ENCODE data around the gene ATP10B.
"Not testable (repeated sequence)": the region's sequence is repeated elsewhere in the genome, so short reads cannot be mapped to it uniquely, and the experiment has no call there.

The ATP10B gene

GRCh38 chr5:160852049-160852448 lies at the start of gene ATP10B:
Gene ATP10B, minus strand, starts transcription at chr5:160852211. Its CDS starts 164,137 bp downstream, at chr5:160688074.
- no peak for DNase-seq (ENCODE audit: low read depth)

GRCh38 chr5:160901656-160902055 lies 49.6 kb upstream of the ATP10B start:
- DNase-seq (ENCODE audit: low read depth): no peak

DNA sequence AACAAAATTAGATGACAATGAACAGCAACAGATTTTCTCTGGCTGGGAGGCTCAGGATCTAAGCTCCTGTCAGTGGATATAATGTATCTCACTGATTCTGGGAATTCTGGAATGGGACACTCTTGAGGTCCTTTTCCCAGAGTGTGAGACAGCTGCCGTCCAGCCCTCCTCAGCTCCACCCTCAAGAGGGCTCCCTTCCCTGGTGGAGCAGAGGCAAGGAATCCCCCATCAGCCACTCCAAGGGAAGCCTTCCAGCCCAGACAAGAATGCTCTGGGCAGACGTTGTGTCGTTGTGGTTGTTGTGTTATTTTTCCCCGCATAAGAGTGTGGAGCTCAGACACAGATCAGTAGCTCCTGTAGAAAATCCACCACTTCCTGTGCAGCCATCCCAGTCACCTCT lies 47.7 kb upstream of the ATP10B start:
- DNase-seq (ENCODE audit: low read depth): no peak

DNA sequence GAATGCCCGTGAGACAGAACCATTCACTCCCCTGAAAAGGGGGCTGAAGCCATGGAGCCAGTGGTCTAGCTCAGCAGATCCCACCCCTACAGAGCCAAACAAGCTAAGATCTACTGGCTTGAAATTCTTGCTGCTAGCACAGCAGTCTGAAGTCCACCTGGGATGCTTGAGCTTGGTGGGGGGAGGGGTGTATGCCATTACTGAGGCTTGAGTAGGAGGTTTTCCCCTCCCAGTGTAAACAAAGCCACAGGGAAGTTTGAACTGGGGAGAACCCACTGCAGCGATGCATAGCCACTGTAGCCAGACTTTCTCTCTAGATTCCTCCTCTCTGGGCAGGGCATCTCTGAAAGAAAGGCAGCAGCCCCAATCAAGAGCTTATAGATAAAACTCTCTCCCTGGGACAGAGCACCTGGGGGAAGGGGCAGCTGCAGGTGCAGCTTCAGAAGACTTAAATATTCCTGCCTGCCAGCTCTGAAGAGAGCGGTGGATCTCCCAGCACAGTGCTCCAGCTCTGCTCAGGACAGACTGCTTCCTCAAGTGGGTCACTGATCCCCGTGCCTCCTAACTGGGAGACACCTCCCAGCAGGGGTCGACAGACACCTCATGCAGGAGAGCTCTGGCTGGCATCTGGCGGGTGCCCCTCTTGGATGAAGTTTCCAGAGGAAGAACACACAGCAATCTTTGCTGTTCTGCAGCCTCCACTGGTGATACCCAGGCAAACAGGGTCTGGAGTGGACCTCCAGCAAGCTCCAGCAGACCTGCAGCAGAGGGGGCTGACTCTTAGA lies 41.4 kb upstream of the ATP10B start:
- DNase-seq (ENCODE audit: low read depth): not testable (repeated sequence)

GRCh38 chr5:160887780-160888179 lies 35.8 kb upstream of the ATP10B start:
- DNase-seq (ENCODE audit: low read depth): no peak

GRCh38 chr5:160873560-160874200 lies 21.7 kb upstream of the ATP10B start:
- not testable (repeated sequence) for DNase-seq (ENCODE audit: low read depth)

- no peak for DNase-seq (ENCODE audit: low read depth)
Measured at GRCh38 chr5:160869989-160870521, 18.0 kb upstream of the ATP10B start.

- no peak for DNase-seq (ENCODE audit: low read depth)
Measured at GRCh38 chr5:160867976-160868375, 16.0 kb upstream of the ATP10B start.

GRCh38 chr5:160851451-160851850 lies 560 bp downstream of the ATP10B start:
- no peak for DNase-seq (ENCODE audit: low read depth)

- no peak for DNase-seq (ENCODE audit: low read depth)
Measured at GRCh38 chr5:160850421-160850820, 1.6 kb downstream of the ATP10B start.

DNA sequence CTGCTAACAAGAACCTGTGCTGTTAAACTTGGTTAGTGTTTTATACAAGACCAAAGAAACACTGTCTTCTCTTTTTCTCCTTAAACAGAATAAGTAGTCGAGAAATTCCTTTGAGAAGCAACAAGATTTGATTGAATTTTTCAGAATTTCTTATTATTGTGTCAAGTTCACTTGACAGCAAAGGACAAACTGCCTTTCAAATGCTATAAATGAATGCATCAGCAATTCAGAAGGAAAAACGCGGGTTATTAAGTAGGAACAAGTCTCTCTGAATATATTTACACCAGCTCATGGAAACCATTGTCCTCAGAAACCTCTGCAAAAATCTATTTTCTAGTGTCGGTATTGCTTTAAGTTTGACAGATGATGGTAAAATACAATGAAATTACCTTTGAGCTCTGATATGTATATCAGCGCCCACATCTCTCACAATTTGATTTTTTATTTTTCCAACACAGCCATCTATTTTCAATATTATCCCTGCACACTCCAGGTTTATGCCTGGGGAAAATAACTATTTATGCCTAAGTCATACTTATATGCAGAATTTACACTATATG lies 4.4 kb downstream of the ATP10B start:
- DNase-seq (ENCODE audit: low read depth): no peak

- DNase-seq (ENCODE audit: low read depth): no peak
Measured at GRCh38 chr5:160846642-160847041, 5.4 kb downstream of the ATP10B start.

DNA sequence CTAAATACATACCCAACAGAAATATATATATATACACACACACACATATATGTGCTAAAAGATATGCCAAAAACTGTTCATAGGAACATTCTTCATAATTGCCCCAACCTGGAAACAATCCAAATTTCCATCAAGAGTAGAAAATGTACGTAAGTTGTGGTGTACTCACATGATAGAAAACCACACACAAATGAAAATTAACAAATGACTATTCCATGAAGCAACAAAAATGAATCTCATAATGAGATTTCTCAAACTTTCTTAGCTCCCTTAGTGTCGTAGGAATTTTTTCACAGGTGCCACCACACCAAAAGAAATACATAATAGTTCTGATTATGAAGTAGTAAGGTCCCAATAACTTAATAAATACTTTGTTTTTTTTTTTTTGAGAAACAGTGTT lies 7.8 kb downstream of the ATP10B start:
- no peak for DNase-seq (ENCODE audit: low read depth)

DNA sequence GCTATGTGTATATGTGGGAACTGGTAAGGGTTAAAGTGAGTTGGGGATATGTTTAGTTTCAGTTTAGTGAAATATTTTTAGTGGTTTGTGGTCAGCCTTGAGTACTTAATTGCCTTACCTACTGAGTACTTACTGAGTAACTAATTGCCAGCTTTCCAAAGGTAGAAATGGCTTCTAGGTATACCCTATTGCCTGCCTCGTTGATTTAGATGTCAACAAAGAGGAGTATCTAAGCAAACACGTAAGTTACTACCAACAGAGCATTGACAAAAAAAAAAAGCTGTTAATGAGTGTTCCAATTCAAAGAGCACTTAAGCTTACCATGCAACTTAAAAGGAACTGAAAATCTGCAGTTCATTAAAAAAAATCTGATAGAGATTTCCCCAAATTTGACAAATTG lies 8.8 kb downstream of the ATP10B start:
- DNase-seq (ENCODE audit: low read depth): no peak

GRCh38 chr5:160837749-160838593 lies 14.0 kb downstream of the ATP10B start:
- no peak for DNase-seq (ENCODE audit: low read depth)

DNA sequence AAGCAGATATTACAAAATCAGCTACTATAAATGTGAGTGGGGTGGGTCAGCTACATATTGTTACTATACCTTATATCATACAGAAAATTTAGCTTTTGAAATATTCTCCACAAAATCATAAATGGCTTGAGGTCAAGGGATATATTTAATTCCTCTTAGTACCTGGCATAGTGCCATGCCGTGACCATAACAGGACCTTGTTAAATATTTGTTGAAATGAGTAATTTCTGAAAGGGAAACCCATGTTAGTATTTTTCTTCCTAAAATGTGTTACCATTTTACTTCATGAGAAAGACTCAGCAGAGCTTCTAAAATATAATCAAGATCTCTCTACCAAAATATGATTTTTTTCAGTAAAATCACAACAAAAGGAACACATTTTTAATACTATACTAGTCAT lies 14.8 kb downstream of the ATP10B start:
- DNase-seq (ENCODE audit: low read depth): no peak

DNA sequence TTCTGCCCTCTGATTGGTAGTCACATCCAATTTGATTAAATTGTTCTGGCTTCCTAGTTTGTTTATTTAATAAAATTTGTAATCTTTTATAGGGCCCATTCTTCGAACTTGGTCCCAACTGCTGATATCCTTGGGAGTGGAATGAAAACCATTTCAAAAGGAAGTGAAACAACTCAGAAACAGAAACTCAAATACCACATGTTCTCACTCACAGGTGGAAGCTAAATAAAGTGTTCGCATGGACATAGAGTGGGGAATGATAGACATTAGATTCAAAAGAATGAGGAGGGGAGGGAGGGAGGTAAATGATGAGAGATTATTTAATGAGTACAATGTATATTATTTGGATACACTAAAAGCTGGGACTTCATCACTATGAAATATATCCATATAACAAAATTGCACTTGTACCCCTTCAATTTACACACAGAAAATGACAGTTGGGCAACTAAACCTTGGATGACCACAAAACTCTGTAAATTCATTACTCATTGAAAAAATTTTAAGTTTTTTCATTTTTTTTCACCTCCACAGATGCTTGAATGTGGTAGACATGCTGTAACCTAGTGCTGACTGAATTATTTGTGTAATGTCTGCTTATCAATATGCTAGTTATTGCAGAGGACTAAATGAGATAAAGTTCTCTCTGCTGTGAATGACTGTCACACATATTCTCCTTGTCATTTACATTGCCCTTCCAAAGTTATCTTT lies 16.0 kb downstream of the ATP10B start:
- no peak for DNase-seq (ENCODE audit: low read depth)

DNA sequence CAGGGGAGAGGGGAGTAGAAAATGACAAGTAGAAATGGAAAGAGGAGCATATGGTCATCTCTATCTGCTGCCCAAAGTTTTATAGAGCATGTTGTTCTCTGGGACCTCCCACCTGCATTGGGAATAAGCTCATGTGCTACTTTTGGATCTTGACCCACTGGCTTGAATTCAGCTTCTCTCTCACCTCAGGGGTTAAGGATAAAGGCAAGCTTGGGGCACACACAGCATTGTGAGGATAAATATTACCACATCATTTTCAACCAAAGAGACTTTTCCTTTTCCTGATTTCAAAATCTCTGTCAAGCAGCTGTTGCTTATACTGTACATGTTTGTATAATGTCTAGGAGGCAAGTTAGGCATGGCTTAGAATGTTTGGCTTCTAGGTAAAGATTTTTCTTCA lies 16.6 kb downstream of the ATP10B start:
- no peak for DNase-seq (ENCODE audit: low read depth)

DNA sequence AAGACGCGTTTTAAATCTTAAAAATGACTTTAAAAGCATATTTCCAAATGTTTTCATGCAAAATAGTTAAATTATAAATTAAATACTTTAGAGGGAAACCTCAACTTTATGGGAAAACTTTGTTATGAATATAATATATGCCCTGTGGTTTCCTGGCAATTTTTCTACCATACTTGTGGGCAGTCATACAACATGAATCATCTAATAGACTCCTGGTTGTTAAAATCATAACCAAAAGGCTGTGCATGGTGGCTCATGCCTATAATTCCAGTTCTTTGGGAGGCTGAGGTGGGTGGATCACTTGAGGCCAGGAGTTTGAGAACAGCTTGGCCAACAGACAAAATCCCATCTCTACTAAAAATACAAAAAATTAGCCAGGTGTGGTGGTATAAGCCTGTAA lies 18.2 kb downstream of the ATP10B start:
- no peak for DNase-seq (ENCODE audit: low read depth)

- no peak for DNase-seq (ENCODE audit: low read depth)
Measured at GRCh38 chr5:160831801-160832200, 20.2 kb downstream of the ATP10B start.

DNA sequence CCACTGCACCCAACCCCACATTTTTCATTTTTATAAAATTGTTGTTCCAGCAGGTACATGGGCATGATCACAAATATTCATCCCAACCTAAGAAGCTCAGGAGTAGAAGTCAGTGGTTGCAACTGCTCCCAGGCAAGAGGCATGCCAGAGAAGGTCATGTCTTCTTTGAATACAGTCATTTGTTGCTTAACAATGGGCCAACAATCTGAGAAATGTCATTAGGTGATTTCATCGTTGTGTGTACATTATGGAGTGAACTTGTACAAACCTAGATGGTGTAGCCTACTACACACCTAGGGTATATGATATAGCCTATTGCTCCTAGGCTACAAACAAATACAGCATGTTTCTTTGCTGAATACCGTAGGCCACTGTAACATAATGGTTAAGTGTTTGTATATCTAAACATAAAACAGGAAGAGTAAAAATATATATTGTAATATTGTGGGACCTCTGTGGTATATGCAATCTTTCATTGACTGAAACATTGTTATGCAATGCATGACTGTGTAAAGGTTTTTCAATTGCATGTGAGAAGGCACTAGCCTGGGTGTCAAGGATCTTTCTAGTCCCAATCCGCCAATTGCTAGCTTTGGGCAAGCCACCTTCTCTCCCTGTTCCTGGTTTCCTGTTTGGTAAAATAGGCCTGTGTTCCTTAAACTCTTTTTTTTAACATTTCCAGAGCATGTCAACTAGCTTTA lies 27.6 kb downstream of the ATP10B start:
- DNase-seq (ENCODE audit: low read depth): no peak
